BLaER1 treated with 17β-estradiol and CSF1 and Interleukin-3, amounts not matched to agents 10 nM and 100 nM (cell line): ENCODE results near the gene DOCK8.
A peak's percentile ranks its signal among the peaks of the same experiment; 100 is the strongest.
"Not testable (repeated sequence)": the region's sequence is repeated elsewhere in the genome, so short reads cannot be mapped to it uniquely, and the experiment has no call there.

Experiments used
- H3K27ac ChIP-seq, 11 experiments: shearing (Covaris generic); formaldehyde crosslinking; 2 replicates each; pipeline ENCODE4 v1.8.1; 2022
- H3K27me3 ChIP-seq, 11 experiments: shearing (Covaris generic); formaldehyde crosslinking; 2 replicates each; pipeline ENCODE4 v1.8.1; 2022
- H3K36me3 ChIP-seq, 11 experiments: shearing (Covaris generic); formaldehyde crosslinking; 2 replicates each; pipeline ENCODE4 v1.8.1; 2022
- H3K4me1 ChIP-seq, 10 experiments: shearing (Covaris generic); formaldehyde crosslinking; 2 replicates each; pipeline ENCODE4 v1.8.1; 2022
- H3K4me2 ChIP-seq, 11 experiments: shearing (Covaris generic); formaldehyde crosslinking; 2 replicates each; pipeline ENCODE4 v1.8.1; 2022
- H3K4me3 ChIP-seq, 10 experiments: shearing (Covaris generic); formaldehyde crosslinking; 2 replicates each; pipeline ENCODE4 v1.8.1; 2022
- H3K9ac ChIP-seq, 11 experiments: shearing (Covaris generic); formaldehyde crosslinking; 2 replicates each; pipeline ENCODE4 v1.8.1; 2022
- H3K9me3 ChIP-seq, 11 experiments: shearing (Covaris generic); formaldehyde crosslinking; replicated peaks in 1 of 11; 2 replicates each; pipeline ENCODE4 v1.8.1; 2022
- H4K20me1 ChIP-seq, 11 experiments: shearing (Covaris generic); formaldehyde crosslinking; 2 replicates each; pipeline ENCODE4 v1.8.1; 2022
- Cebpa-rat ChIP-seq, 11 experiments: shearing (Covaris generic); IDR thresholded peaks; 2 replicates each; pipeline ENCODE4 v1.8.1; 2022

Gene DOCK8

DNA sequence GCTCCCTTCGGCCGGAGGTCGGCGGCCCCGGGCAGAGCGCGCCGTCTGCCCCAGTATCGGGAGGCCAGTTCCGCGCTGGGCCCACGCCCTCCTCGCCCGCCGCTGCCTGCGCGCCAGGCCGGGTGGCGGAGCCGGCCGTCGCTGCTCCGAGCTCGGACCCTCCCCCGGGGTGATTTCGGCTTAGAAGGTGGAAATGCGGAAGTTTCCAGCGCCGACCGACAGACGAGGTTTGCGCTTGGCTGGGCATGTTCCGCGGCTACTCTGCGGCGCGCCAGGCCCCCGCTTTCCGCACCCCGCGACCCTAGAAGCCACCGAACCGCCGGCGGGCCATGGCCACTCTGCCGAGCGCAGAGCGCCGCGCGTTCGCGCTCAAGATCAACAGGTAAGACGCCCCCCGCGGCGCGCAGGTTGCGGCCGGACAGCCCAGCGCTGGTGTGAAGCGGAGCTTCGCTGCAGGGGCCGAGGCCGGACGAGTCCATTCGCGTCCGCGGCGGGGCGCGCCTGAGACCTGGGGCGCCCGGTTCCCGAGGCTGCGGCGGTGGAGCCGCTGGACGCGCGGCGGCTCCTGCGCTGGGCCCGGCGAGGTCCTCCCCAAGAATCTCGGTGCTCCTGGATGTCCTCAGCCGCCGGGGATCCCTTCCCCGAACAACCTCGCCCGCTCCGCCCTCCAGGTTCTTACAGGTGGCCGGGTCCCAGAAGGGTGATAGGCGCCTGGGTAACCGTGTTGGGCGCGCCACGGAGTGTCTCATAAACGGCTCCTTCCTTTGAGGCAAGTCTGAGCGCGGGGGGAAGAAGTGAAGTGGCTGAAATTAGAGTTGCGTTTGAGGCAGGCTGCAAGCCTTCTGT is at the start of gene DOCK8:
Gene DOCK8 (plus strand): TSS at position 218 of the 846 bp plus-strand sequence. CDS start 112 bp downstream, at position 330.
- no peak for TF ChIP-seq Cebpa-rat (IDR thresholded peaks at IDR 0.05)
- peaks cover 0 to 6% (median 0%) of the 10 kb centered on the region in 11 experiments; a peak in 1 of 22 replicates for H3K36me3 ChIP-seq
- H4K20me1 ChIP-seq, result no peaks in the 10 kb centered on the region; a peak in 1 of 22 replicates
- peak within 1 kb of the TSS; percentile 69 to 92 (median 80) for H3K9ac ChIP-seq
- peak within 1 kb of the TSS; percentile 83 to 97 (median 94) for H3K4me2 ChIP-seq
- H3K9me3 ChIP-seq, result no peaks in the 10 kb centered on the region
- peaks cover 0 to 27% (median 15%) of the 10 kb centered on the region in 11 experiments; a peak in 16 of 22 replicates for H3K27me3 ChIP-seq
- H3K4me1 ChIP-seq, result peaks cover 8 to 88% (median 45%) of the 10 kb centered on the region in 10 experiments; a peak in 19 of 20 replicates
- H3K27ac ChIP-seq, result peak within 1 kb of the TSS; percentile 45 to 92 (median 75)
- H3K4me3 ChIP-seq, result peak within 1 kb of the TSS; percentile 66 to 84 (median 72)

DNA sequence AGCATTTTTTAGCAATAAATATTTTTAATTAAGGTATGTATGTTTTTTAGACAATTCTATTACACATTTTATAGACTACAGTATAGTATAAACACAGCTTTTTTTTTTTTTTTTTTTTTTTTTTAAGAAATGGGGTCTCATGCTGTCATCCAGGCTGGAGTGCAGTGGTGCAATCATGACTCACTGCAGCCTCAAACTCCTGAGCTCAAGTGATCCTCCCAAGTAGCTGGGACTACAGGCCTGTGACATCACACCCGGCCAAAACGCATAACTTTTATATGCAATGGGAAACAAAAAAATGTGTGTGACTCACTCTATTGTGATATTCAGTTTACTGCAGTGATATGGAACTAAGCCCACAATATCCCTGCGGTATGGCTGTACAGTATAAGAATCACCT is 44.9 kb upstream of the DOCK8 start:
- not testable (repeated sequence) for H3K4me1 ChIP-seq, H4K20me1 ChIP-seq, H3K9ac ChIP-seq, H3K4me3 ChIP-seq, H3K27ac ChIP-seq, H3K27me3 ChIP-seq, H3K9me3 ChIP-seq, H3K4me2 ChIP-seq
- H3K36me3 ChIP-seq, result peaks cover 0 to 22% (median 6%) of the 10 kb centered on the region in 11 experiments; a peak in 11 of 22 replicates

DNA sequence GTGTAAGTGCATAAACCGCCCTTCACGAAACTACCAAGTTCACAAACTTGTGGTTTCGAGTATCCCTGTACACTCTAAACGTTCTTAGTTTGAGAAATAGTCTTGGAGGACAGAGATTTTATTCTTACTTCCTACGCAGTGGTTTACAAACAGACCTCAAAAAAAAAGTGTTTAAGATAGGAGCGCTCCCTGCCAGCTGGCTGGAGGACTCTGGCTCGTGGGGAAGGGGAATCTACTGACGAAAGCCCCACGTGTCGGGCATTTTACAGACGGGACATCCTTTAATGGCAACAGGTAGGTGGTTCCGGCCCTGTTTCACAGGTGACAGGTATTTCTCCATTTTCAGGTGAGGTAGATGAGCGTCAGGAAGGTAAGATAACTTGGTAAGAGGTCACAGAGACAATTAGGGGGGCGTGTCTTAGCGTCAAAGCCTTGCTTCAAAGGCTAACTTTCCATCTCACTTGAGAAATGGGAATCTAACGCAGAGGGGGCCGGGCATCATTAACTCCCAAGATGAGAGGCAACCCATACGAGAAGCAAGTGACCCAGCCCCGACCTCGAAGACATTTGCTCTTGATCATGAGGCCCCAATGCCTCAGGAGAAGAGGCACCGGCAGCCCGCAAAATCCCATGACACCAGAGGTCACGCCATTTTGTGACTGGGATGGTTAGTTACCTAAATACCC is 36.4 kb upstream of the DOCK8 start:
- H3K4me3 ChIP-seq, result peak overlapping the region; percentile 35 to 67 (median 58)
- not testable (repeated sequence) for H3K9me3 ChIP-seq, H3K4me1 ChIP-seq, H3K27me3 ChIP-seq, H4K20me1 ChIP-seq
- H3K27ac ChIP-seq, result peak overlapping the region in 5 of 11 experiments; percentile 27 to 46 (median 42); a peak in 8 of 22 replicates
- peak overlapping the region; percentile 29 to 62 (median 50); a peak in 18 of 22 replicates for H3K4me2 ChIP-seq
- H3K36me3 ChIP-seq, result peaks cover 0 to 13% (median 3%) of the 10 kb centered on the region in 11 experiments; a peak in 7 of 22 replicates
- H3K9ac ChIP-seq, result peak overlapping the region in 10 of 11 experiments; percentile 45 to 64 (median 60); a peak in 13 of 22 replicates

DNA sequence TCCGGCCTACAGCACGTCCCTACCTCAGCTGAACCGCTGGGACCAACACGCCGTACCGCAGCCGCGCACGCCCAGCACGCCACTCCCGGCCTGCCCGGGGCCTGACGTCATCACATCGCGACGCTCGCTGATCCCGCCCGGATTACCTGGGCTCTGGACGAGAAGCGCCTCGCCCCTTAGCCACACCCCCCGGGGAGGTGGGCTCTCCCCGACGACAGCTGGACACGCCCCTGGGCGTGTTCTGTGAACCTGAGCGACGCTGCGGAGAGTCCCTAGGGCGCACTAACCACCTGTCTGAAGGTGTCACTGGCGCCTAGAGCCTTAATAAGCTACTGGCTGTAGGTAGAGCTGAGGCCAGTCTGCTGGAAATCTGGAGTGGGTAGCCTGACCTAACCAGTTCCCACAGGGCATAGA is 35.7 kb upstream of the DOCK8 start, which contains the start of gene ZNG1A:
Gene ZNG1A (minus strand): TSS at position 87 of the 414 bp plus-strand sequence. CDS start 87 bp downstream, outside the sequence.
- not testable (repeated sequence) for H3K36me3 ChIP-seq, H3K27me3 ChIP-seq, H3K9me3 ChIP-seq, H3K4me1 ChIP-seq, H4K20me1 ChIP-seq
- Histone ChIP-seq H3K4me2 (peak within 1 kb of the TSS; percentile 29 to 62 (median 56); a peak in 19 of 22 replicates), H3K27ac (peak within 1 kb of the TSS in 7 of 11 experiments; percentile 27 to 54 (median 38); a peak in 9 of 22 replicates), H3K4me3 (peak within 1 kb of the TSS; percentile 50 to 69 (median 60)), H3K9ac (peak within 1 kb of the TSS; percentile 45 to 64 (median 59); a peak in 13 of 22 replicates)

DNA sequence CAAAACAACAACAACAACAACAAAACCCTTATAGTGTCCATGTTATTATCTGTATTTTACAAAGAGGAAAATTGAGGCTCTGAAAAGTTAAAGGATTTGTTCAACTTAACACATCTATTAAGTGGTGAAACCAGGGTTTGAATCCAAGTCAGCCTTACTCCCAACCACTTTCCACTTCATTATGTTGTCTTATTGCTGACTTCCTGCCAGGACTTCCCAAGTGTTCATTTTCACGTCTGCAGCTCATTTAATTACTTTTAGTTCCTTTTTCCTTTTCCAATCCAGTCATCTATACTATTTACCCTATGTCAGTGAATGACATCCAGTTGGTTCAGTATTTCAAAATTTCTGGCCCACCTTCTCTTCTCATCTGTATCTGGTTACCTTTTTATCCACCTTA is 15.1 kb upstream of the DOCK8 start:
- not testable (repeated sequence) for H3K9me3 ChIP-seq, H3K36me3 ChIP-seq, H3K9ac ChIP-seq

DNA sequence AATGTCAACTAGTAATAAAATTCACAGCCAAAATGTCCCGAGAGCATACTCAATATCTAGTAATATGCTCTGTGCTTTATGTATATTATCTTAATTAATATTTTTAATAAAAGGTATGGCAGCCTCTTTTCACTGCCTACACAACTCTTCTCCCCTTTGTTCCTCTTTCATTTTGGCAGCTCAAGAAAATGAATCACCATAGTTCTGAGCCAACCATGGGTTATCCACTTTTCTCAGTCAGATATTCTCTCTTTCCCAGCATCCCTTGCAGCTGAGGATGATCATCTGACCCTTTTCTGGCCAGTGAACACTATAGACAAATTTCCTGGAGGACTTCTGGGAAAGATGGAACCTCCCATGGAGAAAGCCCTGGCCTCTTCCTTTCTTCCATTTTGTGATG is 8.2 kb upstream of the DOCK8 start:
- peaks cover 0 to 43% (median 9%) of the 10 kb centered on the region in 10 experiments; a peak in 10 of 20 replicates for H3K4me1 ChIP-seq
- 0 out of 22 replicates have a peak, but pooled peaks cover 0 to 5% (median 0%) of the 10 kb centered on the region in 11 experiments for H3K27me3 ChIP-seq
- no peaks in the 10 kb centered on the region for H3K36me3 ChIP-seq
- H3K9me3 ChIP-seq, result no peaks in the 10 kb centered on the region
- H3K9ac ChIP-seq, result no peak overlapping the region
- H4K20me1 ChIP-seq, result no peaks in the 10 kb centered on the region
- H3K4me3 ChIP-seq, result no peak overlapping the region
- no peak overlapping the region for H3K27ac ChIP-seq
- TF ChIP-seq Cebpa-rat (IDR thresholded peaks at IDR 0.05), result no peak
- H3K4me2 ChIP-seq, result peak overlapping the region in 2 of 11 experiments; percentile 8 to 42; a peak in 2 of 22 replicates

More for the DNA sequence above, 15.1 kb upstream of the DOCK8 start:
- not testable (repeated sequence) for H3K27ac ChIP-seq, H3K4me3 ChIP-seq, H4K20me1 ChIP-seq, H3K4me2 ChIP-seq, H3K27me3 ChIP-seq, H3K4me1 ChIP-seq

DNA sequence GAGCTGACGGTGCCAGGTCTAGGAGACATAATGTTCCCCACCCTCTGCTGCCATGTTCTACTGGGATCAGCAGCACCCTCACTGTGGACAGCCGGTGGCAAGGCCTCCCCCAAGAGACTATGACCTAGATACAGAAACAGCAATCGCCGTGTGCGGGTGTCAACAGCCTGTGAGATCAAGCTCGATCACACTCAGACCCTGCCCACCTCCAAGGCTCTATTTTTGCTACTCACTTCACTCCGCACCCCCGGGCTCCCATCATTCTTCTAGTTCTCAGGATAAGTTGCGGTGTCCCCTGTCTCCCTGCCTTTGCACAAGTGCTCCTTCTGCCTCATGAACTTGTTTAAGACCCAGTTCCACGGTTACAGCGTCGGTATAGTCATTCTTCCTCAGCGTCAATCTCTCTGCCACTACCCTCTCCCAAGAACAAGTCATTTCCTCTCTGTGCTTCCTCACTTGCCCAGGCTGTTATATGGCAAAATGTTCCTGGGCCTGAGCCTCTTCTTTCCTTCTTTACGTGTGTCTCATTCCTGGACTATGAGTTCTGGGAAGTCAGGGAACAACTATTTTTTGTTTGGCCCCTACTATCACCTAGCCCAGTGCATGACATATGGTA is 5.4 kb upstream of the DOCK8 start:
- Histone ChIP-seq H3K36me3 (no peaks in the 10 kb centered on the region), H3K27me3 (peaks cover 0 to 7% (median 0%) of the 10 kb centered on the region in 11 experiments; a peak in 4 of 22 replicates), H3K27ac (peak overlapping the region in 5 of 11 experiments; percentile 7 to 45 (median 15); a peak in 5 of 22 replicates), H3K9me3 (no peaks in the 10 kb centered on the region), H3K9ac (no peak overlapping the region), H3K4me1 (peaks cover 0 to 71% (median 19%) of the 10 kb centered on the region in 10 experiments; a peak in 14 of 20 replicates), H4K20me1 (no peaks in the 10 kb centered on the region), H3K4me2 (peak overlapping the region in 5 of 11 experiments; percentile 40 to 79 (median 56); a peak in 10 of 22 replicates), H3K4me3 (no peak overlapping the region)
- no peak for TF ChIP-seq Cebpa-rat (IDR thresholded peaks at IDR 0.05)

DNA sequence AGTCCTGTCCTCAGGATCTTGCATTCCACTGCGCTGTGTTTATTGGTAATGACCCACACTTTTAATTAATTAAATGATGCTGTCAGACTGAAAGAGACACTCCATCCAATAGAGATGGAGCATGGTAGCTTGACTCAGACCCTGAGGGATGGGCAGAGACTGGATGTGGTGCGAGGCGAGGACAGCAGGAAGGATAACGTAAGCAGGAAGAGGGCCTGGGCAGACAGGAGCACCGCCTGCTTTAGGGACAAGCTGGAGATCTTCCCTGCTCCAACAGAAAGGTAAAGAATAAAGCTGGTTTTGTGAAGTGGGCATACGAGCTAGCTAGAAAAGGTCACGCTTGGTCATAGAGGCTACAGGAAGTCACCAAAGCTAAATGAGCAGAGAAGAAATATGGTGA is 3.6 kb upstream of the DOCK8 start:
- TF ChIP-seq Cebpa-rat (IDR thresholded peaks at IDR 0.05), result no peak
- 0 out of 22 replicates have a peak overlapping the region, but pooled peaks of 1 of the 11 experiments have one; percentile 32 for H3K27ac ChIP-seq
- peaks cover 8 to 75% (median 32%) of the 10 kb centered on the region in 10 experiments; a peak in 18 of 20 replicates for H3K4me1 ChIP-seq
- peak overlapping the region in 5 of 11 experiments; percentile 35 to 97 (median 62); a peak in 9 of 22 replicates for H3K4me2 ChIP-seq
- H3K27me3 ChIP-seq, result peaks cover 0 to 25% (median 12%) of the 10 kb centered on the region in 11 experiments; a peak in 16 of 22 replicates
- no peaks in the 10 kb centered on the region for H4K20me1 ChIP-seq
- no peaks in the 10 kb centered on the region for H3K36me3 ChIP-seq
- H3K4me3 ChIP-seq, result no peak overlapping the region
- no peaks in the 10 kb centered on the region for H3K9me3 ChIP-seq
- no peak overlapping the region for H3K9ac ChIP-seq
